Spleen (tissue), 7 donors: Measurements from ENCODE around the gene NUBP2.
A peak's percentile ranks its signal among the peaks of the same experiment; 100 is the strongest.

ENCODE experiments used
- POLR2A ChIP-seq, 3 donors: fragments of 450-650 bp; IDR thresholded peaks; one replicate each; pipeline ENCODE4 v1.5.1; 2017; ENCODE audit warnings: antibody characterized with exemption in 3 of 3, mild to moderate bottlenecking in 1 of 3
- TF ChIP-seq, protein P1 (sequence below), 11 experiments: fragments of 200-600 bp in 7 of 11; fragments of 450-650 bp in 4 of 11; sonication (generic) in 4 of 11; IDR thresholded peaks in 8 of 11; conservative IDR thresholded peaks in 3 of 11; 1 replicate in 7 of 11; 2 replicates in 4 of 11; pipeline versions ENCODE4 v1.4.0 to v1.8.0; 2016 to 2021; ENCODE audit warnings: antibody characterized with exemption in 11 of 11, inconsistent platforms in 4 of 11, mild to moderate bottlenecking in 1 of 11
- donor health status: DM: no; HTN: no; CAD: no; lungs with moderate emphysema.
- donor health status: DM: no; HTN: no; CAD: no.
- donor health status: DM: no; HTN: no; CAD: no.

DNA sequence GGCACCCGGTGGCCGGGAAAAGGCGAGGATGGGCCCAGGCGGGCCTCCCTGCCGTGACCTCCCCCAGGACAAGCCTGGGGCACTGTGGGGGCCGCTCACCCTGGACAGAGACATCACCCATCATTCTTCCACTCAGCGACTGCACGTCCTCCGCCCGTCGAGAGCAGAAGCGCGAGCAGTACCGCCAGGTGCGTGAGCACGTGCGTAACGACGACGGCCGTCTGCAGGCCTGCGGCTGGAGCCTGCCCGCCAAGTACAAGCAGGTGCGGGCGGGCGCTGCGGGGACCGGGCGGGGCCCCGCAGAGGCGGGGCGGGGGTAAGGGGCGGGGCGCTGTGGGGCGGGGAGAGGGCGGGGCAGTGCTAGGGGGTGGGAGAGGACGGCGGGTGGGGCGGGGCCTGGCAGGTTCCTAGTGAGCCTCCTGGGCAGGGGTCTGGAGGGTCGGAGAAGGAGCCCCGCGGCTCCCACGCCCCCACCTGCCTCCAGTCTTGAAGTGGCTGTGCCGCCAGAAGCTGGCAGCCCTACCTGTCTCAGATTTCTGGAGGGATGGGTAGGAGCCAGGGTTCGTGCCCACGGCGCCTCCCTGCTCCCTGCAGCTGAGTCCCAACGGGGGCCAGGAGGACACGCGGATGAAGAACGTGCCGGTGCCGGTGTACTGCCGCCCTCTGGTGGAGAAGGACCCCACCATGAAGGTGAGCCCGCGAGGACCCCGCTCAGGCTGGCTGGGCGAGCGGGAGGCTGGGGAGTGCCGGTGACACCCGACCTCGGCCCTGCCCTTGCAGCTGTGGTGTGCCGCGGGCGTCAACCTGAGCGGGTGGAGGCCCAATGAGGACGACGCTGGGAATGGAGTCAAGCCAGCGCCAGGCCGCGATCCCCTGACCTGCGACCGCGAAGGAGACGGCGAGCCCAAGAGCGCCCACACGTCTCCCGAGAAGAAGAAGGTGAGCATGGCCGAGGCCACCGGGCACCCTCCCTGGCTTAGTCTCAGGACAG is 18.9 kb upstream of the NUBP2 start:
- TF ChIP-seq, protein P1, sequence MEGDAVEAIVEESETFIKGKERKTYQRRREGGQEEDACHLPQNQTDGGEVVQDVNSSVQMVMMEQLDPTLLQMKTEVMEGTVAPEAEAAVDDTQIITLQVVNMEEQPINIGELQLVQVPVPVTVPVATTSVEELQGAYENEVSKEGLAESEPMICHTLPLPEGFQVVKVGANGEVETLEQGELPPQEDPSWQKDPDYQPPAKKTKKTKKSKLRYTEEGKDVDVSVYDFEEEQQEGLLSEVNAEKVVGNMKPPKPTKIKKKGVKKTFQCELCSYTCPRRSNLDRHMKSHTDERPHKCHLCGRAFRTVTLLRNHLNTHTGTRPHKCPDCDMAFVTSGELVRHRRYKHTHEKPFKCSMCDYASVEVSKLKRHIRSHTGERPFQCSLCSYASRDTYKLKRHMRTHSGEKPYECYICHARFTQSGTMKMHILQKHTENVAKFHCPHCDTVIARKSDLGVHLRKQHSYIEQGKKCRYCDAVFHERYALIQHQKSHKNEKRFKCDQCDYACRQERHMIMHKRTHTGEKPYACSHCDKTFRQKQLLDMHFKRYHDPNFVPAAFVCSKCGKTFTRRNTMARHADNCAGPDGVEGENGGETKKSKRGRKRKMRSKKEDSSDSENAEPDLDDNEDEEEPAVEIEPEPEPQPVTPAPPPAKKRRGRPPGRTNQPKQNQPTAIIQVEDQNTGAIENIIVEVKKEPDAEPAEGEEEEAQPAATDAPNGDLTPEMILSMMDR (IDR thresholded peaks at IDR 0.05 in 8 of 11, conservative IDR thresholded peaks at IDR 0.05 in 3 of 11): peak in 3 of 11 experiments; percentile 5 to 24 (median 12)
- no peak for TF ChIP-seq POLR2A (IDR thresholded peaks at IDR 0.05)
